ENCODE data around the gene WDR46. TPM values are rescaled to one million over a fixed set of nuclear protein-coding genes. Genes with fewer than 3 reads are reported as not detected.

The WDR46 gene
- total and polyA plus RNA-seq, 8 donors, result 17.7 to 96.8 (median 27.5) TPM

DNA sequence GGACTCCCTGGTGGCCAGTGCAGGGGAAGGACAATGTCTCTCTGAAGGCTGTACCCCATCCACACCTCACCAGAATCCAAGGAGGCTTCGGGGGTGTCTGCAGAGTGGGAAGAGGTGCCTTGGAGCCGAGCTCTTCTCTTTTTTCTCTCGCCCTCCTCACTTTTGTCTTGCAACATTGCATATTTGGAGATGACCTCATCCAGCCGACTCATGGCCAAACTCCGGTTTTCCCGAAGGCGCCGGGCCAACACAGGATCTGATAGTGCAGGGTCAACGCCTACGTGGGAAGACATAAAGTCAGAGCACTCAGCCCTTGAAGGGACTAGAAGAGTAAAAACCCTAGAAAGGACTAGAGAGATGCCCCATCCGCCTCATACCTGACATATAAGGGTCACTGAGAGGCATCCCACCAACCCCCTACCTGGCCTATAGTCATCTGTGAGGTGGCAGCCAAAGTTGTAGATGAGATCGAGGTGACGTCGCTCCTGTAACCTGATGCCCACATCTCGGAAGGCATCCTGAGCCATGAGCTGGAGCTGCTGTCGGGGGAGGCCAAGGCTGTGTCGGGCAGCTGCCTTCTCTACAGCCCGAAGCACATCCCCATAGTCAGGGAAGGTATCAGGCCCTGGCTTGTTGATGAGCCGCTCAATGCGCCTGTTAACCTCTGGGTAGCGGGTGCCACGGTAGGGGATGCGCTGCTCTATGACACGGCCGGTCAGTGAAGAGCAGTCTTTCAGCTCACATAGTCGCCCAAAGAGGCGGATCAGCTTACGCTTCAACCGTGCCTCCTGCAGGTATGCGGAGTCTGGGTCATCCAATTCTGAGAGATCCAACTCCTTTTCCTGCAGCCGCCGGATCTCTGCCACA lies 31.5 kb upstream of the WDR46 start:
- TF ChIP-seq CTCF (IDR thresholded peaks at IDR 0.05), result no peak
- Histone ChIP-seq H3K4me1 (peaks cover 0 to 43% (median 12%) of the 10 kb centered on the region in 3 donors), H3K4me3 (no peak overlapping the region), H3K27me3 (no peaks in the 10 kb centered on the region), H3K27ac (peak overlapping the region in 1 of 4 donors; percentile 45), H3K9me3 (no peaks in the 10 kb centered on the region), H3K36me3 (peaks cover 0 to 19% (median 0%) of the 10 kb centered on the region in 3 donors)
- 72 to 76% methylated on average over 32 of the region's 32 CpGs for WGBS, 2 donors
- DNase-seq, result peak in 5 of 6 donors; percentile 46 to 73 (median 63)
- no peak for ATAC-seq
- no peak for FAIRE-seq
- intact Hi-C loops (cut with DNase I), result no loop called here

DNA sequence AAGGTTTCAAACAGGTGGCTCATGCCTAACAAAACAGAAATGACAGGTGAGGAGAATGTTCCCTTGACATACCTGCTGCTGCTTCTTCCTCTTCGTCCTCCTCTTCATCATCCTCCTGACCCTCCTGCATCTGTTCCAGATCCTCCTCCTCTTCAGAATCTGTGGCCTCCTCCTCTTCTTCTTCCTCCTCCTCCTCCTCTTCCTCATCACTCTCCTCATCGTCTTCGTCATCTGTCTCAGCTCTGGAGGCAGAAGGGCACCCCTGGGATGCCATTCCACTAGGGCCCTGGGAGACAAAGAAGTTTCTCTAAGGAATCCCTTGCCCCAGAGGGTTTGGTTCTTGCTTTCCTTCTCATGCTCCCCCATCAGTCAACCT lies 30.9 kb upstream of the WDR46 start:
- no peak for TF ChIP-seq CTCF (IDR thresholded peaks at IDR 0.05)
- ATAC-seq (no peak), DNase-seq (no peak), FAIRE-seq (no peak)
- intact Hi-C loops (cut with DNase I), result no loop called here
- peaks cover 0 to 45% (median 14%) of the 10 kb centered on the region in 3 donors for H3K4me1 ChIP-seq
- H3K27me3 ChIP-seq, result no peaks in the 10 kb centered on the region
- H3K4me3 ChIP-seq, result no peak overlapping the region
- H3K9me3 ChIP-seq, result no peaks in the 10 kb centered on the region
- peaks cover 0 to 19% (median 0%) of the 10 kb centered on the region in 3 donors for H3K36me3 ChIP-seq
- 86 to 88% methylated on average over 3 of the region's 3 CpGs for WGBS, 2 donors
- H3K27ac ChIP-seq, result peak overlapping the region in 1 of 4 donors; percentile 45

GRCh38 chr6:33318426-33319073 lies 29.5 kb upstream of the WDR46 start:
- DNase-seq, result peak in 2 of 6 donors; percentile 43 to 44
- no peak for FAIRE-seq
- no peak for ATAC-seq
- Histone ChIP-seq H3K27ac (peak overlapping the region; percentile 51 to 82 (median 66)), H3K4me3 (peak overlapping the region in 3 of 4 donors; percentile 1 to 53 (median 37)), H3K36me3 (peaks cover 0 to 19% (median 0%) of the 10 kb centered on the region in 3 donors), H3K27me3 (no peaks in the 10 kb centered on the region), H3K4me1 (peaks cover 0 to 44% (median 18%) of the 10 kb centered on the region in 3 donors), H3K9me3 (no peaks in the 10 kb centered on the region)
- TF ChIP-seq CTCF (IDR thresholded peaks at IDR 0.05), result no peak
- intact Hi-C loops (cut with DNase I), result no loop called here
- WGBS, 2 donors, result 59 to 62% methylated on average over 8 of the region's 8 CpGs

DNA sequence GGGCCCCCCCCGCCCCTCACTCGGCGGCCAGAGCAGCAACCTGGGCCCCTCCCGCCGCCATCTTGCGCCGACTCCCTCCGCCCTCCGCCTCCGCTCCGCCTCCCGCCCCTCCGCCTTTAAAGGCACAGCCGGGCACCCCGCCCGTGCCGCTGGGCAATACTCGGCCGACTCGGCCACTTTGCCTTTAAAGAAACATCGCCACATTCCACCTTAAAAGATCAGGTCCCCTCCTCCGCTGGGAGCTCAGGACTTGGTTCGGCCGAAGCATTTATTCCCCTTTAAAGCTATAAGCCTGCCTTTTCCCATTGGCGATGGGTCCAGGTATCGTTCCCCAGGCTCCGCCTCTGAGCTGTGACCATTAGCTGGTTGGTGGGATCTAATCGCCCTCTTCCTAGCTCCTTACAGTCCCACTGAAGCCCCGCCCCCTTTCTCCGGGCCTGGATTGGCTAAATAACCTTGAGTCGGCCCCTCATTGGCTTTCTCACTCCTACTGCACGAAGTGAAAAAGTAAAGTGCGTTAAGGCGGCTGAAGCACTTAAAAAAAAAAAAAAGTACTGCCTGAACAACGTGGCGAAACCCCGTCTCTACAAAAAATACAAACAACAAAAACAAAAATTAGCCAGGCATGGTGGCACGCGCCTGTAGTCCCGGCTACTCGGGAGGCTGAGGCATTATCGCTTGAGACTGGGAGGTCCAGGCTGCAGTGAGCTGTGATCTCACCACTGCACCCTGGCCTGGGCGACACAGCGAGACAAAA lies 28.8 kb upstream of the WDR46 start, which contains the start of gene ZBTB22:
Gene ZBTB22, minus strand, starts transcription at position 76 of the 757 bp plus-strand sequence. CDS start 828 bp downstream, outside the sequence.
- H3K9me3 ChIP-seq, result no peaks in the 10 kb centered on the region
- peak; percentile 96 to 99 (median 98) for DNase-seq
- intact Hi-C loops (cut with DNase I), result no loop called here
- peaks cover 0 to 19% (median 0%) of the 10 kb centered on the region in 3 donors for H3K36me3 ChIP-seq
- peak within 1 kb of the TSS; percentile 1 to 53 (median 25) for H3K4me3 ChIP-seq
- peak; percentile 75 to 80 (median 78) for ATAC-seq
- peak within 1 kb of the TSS; percentile 51 to 82 (median 66) for H3K27ac ChIP-seq
- 1% methylated on average over 41 to 44 of the region's 44 CpGs for WGBS, 2 donors
- H3K27me3 ChIP-seq, result no peaks in the 10 kb centered on the region
- no peak for TF ChIP-seq CTCF (IDR thresholded peaks at IDR 0.05)
- peaks cover 0 to 44% (median 18%) of the 10 kb centered on the region in 3 donors for H3K4me1 ChIP-seq
- peak; percentile 98 for FAIRE-seq
